MCF 10A (cell line): Measurements from ENCODE around the gene EVX1. TPM values are rescaled to one million over a fixed set of nuclear protein-coding genes. Genes with fewer than 3 reads are reported as not detected.

Source experiments
- BruUV-seq: library from RNA; stranded (reverse); fragments of 400-500 nt; replicated peaks from 2 replicates; lab custom pipeline; 2021; lab: Mats Ljungman, UMichigan
- CTCF ChIA-PET: fragments of 300-600 bp; sonication (Branson Sonifier 250); formaldehyde crosslinking; extraction: SDS; loops from one replicate; lab custom pipeline; 2021; ENCODE audit warnings: antibody characterized with exemption, inconsistent platforms; lab: Yijun Ruan, JAX
- POLR2A ChIA-PET: fragments of 300-600, 350-650 bp; sonication (Branson Sonifier 250); formaldehyde crosslinking; extraction: SDS; loops from one replicate; lab custom pipeline; 2020; ENCODE audit warnings: antibody characterized with exemption, inconsistent platforms; lab: Yijun Ruan, JAX
- DNase-seq: peaks from one replicate; pipeline ENCODE4 v3.0.0-alpha.2; 2018; ENCODE audit not compliant: unreplicated experiment
- H3K27ac Mint-ChIP-seq: one replicate; pipeline ENCODE4 v1.8.0; 2022; ENCODE audit warnings: mild to moderate bottlenecking, low read depth, mixed read lengths; ENCODE audit not compliant: unreplicated experiment
- H3K27me3 Mint-ChIP-seq: one replicate; pipeline ENCODE4 v1.8.0; 2022; ENCODE audit warnings: mixed read lengths; ENCODE audit not compliant: insufficient read depth, unreplicated experiment
- H3K36me3 Mint-ChIP-seq: one replicate; pipeline ENCODE4 v1.8.0; 2022; ENCODE audit warnings: mild to moderate bottlenecking, moderate library complexity, mixed read lengths; ENCODE audit not compliant: insufficient read depth, unreplicated experiment
- H3K4me1 Mint-ChIP-seq: one replicate; pipeline ENCODE4 v1.8.0; 2022; ENCODE audit warnings: mixed read lengths; ENCODE audit not compliant: insufficient read depth, unreplicated experiment
- H3K4me3 Mint-ChIP-seq: one replicate; pipeline ENCODE4 v1.8.0; 2022; ENCODE audit warnings: mild to moderate bottlenecking, moderate library complexity, mixed read lengths; ENCODE audit not compliant: unreplicated experiment
- H3K9me3 Mint-ChIP-seq: one replicate; pipeline ENCODE4 v1.8.0; 2022; ENCODE audit warnings: mixed read lengths; ENCODE audit not compliant: unreplicated experiment
- intact Hi-C: fragments of 100-400 bp; cut with micrococcal nuclease; formaldehyde crosslinking; loops from 2 replicates; pipeline ENCODE4 v1.14.1; 2022
- total RNA-seq: library from RNA; stranded (reverse); gene quantifications from 2 replicates; pipeline ENCODE4 v1.2.3, GENCODE V29; 2022
- TF ChIP-seq, protein P1 (sequence below): fragments of 200-600 bp; IDR thresholded peaks from one replicate; pipeline ENCODE4 v1.8.0; 2022; ENCODE audit warnings: antibody characterized with exemption, mild to moderate bottlenecking; ENCODE audit not compliant: unreplicated experiment

Gene EVX1
- total RNA-seq, 1 experiment from 2014 or later = not detected

DNA sequence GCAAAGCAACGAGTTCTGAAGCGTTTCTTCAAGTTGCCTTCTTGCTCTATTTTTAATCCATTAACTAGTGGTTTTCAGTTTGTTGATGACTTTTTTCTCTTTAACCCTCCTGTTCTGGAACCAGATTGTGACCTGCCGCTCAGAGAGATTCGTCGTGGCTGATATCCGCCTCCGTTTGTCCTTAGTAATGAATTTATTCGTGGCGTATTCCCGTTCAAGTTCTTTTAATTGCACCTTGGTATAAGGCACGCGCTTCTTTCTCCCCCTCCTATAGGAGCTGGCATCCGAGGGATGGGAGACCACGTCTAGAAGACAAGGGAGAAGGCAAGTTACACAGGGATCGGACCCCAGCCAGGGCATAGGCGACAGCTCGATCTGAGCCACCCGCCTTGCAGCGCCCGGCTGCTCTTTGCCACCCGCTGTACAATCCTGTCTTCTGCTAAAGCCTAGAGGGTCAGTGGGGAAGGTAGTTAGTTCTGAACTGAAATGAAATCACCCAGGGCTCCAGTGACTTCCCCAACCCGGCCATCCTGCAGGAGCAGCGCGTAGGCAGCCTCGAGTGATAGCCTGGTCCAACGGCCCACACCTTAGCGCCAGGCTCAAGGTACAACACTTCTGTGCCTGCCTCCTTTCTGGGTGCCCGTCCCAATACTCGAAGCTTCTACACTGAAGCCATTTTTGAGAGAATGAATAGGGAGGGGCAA, 44.3 kb upstream of the EVX1 start:
- Mint-ChIP-seq H3K9me3 (no peaks in the 10 kb centered on the region), H3K27ac (no peak overlapping the region), H3K27me3 (peaks cover 75% of the 10 kb centered on the region), H3K4me1 (no peaks in the 10 kb centered on the region), H3K36me3 (no peaks in the 10 kb centered on the region), H3K4me3 (peak overlapping the region; percentile 62)
- intact Hi-C loops = loop anchor here (5.0 to 10.0 kb wide), 2 partner anchors 879 to 1727 kb away; no protein-coding TSS in a partner anchor
- POLR2A ChIA-PET = interaction anchor here (0.7 kb wide), 1 partner anchor 826 kb away, joined by 3 read pairs; no protein-coding TSS in a partner anchor
- no TSS peak for BruUV-seq
- TF ChIP-seq, protein P1, sequence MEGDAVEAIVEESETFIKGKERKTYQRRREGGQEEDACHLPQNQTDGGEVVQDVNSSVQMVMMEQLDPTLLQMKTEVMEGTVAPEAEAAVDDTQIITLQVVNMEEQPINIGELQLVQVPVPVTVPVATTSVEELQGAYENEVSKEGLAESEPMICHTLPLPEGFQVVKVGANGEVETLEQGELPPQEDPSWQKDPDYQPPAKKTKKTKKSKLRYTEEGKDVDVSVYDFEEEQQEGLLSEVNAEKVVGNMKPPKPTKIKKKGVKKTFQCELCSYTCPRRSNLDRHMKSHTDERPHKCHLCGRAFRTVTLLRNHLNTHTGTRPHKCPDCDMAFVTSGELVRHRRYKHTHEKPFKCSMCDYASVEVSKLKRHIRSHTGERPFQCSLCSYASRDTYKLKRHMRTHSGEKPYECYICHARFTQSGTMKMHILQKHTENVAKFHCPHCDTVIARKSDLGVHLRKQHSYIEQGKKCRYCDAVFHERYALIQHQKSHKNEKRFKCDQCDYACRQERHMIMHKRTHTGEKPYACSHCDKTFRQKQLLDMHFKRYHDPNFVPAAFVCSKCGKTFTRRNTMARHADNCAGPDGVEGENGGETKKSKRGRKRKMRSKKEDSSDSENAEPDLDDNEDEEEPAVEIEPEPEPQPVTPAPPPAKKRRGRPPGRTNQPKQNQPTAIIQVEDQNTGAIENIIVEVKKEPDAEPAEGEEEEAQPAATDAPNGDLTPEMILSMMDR = no peak
- no peak for DNase-seq
- CTCF ChIA-PET = interaction anchor here (0.5 to 1.4 kb wide), 10 partner anchors 10 to 1266 kb away, joined by 3 to 4 read pairs (median 4); no protein-coding TSS in a partner anchor

DNA sequence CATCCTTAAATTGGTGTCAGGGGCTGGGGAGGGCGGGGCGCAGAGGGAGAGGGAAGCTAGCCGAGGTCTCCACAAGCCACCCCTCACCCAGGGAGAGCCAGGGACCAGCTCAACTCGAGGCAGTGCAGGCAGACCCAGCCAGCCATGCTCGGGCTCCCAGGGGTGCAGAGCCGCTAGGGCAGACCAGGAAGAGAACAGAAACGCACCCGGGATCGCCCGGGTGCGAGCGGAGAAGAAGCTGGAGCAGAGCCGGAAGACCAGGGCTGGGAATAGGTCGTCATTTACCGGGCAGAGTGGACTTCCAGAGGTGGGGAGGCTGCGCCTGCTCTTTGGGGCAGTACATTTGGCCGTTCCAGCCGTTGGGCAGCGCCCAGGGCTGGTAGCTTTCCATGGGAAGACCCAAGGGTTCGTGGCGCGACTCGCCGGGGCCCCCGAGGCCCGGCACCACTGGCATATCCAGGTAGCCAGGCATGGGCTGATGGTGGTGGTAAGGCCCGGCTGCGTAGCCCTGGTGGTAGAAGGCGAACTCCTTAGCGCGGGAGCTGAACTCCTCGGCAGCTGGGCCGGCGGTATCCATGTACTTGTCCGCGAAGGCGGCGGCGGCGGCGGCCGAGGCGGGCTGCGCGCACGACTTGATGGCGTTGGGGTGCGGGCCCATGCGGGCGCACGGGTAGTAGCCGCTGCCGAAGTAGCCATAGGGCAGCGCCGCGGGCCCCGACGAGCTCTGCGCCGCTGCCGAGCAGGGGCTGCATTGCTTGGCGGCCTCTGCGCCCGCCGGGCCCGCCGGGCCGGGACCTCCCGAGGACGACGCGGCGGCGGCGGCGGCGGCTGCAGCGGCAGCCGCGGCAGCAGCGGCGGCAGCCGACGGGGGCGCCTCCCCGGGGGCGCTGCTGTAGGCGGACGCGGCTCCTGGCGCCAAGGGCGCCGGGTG, 43.5 kb upstream of the EVX1 start:
- no peaks in the 10 kb centered on the region for H3K9me3 Mint-ChIP-seq
- peak overlapping the region; percentile 64 for H3K4me3 Mint-ChIP-seq
- H3K36me3 Mint-ChIP-seq = no peaks in the 10 kb centered on the region
- CTCF ChIA-PET = interaction anchor here (0.5 to 1.4 kb wide), 13 partner anchors 9 to 1265 kb away, joined by 3 to 4 read pairs (median 3); no protein-coding TSS in a partner anchor
- peaks cover 75% of the 10 kb centered on the region for H3K27me3 Mint-ChIP-seq
- BruUV-seq = no TSS peak
- H3K27ac Mint-ChIP-seq = no peak overlapping the region
- intact Hi-C loops = loop anchor here (5.0 to 10.0 kb wide), 2 partner anchors 878 to 1726 kb away; no protein-coding TSS in a partner anchor
- POLR2A ChIA-PET = interaction anchor here (0.5 to 0.7 kb wide), 2 partner anchors 375 to 825 kb away, joined by 3 read pairs; no protein-coding TSS in a partner anchor
- TF ChIP-seq, protein P1 = no peak
- no peaks in the 10 kb centered on the region for H3K4me1 Mint-ChIP-seq
- no peak for DNase-seq

- TF ChIP-seq, protein P1 = no peak
- Mint-ChIP-seq H3K4me1 (no peaks in the 10 kb centered on the region), H3K36me3 (no peaks in the 10 kb centered on the region), H3K4me3 (peak within 1 kb of the TSS; percentile 64), H3K27me3 (peaks cover 66% of the 10 kb centered on the region), H3K27ac (no peak within 1 kb of the TSS), H3K9me3 (no peaks in the 10 kb centered on the region)
- intact Hi-C loops = loop anchor here (5.0 to 10.0 kb wide), 2 partner anchors 877 to 1725 kb away; no protein-coding TSS in a partner anchor
- BruUV-seq = no TSS peak
- CTCF ChIA-PET = interaction anchor here (0.6 to 2.0 kb wide), 4 partner anchors 54 to 721 kb away, joined by 3 to 7 read pairs (median 3); no protein-coding TSS in a partner anchor
- DNase-seq = no peak
- POLR2A ChIA-PET = interaction anchor here (0.6 kb wide), 1 partner anchor 850 kb away, joined by 3 read pairs; no protein-coding TSS in a partner anchor
These were observed 42.5 kb upstream of the EVX1 start, which contains the start of gene HOXA13 for GRCh38 chr7:27199849-27200760. Gene HOXA13 (minus strand): TSS chr7:27200091. CDS start chr7:27200077, 14 bp downstream.
